Endothelial cell (in vitro differentiated cells): ENCODE results near the gene TJP1. TPM values are rescaled to one million over a fixed set of nuclear protein-coding genes. Genes with fewer than 3 reads are reported as not detected.

Source experiments
- DNase-seq: peaks from one replicate; pipeline ENCODE4 v3.0.0; 2021; ENCODE audit warnings: low spot score
- H3K27ac Mint-ChIP-seq: one replicate; pipeline ENCODE4 v1.8.0; 2021; ENCODE audit warnings: mixed read lengths, inconsistent platforms; ENCODE audit not compliant: unreplicated experiment
- H3K27me3 Mint-ChIP-seq: one replicate; pipeline ENCODE4 v1.8.0; 2021; ENCODE audit warnings: mild to moderate bottlenecking, moderate library complexity, mixed read lengths, inconsistent platforms; ENCODE audit not compliant: unreplicated experiment
- H3K36me3 Mint-ChIP-seq: one replicate; pipeline ENCODE4 v1.8.0; 2021; ENCODE audit warnings: mild to moderate bottlenecking, low read depth, mixed read lengths, inconsistent platforms; ENCODE audit not compliant: unreplicated experiment
- H3K4me1 Mint-ChIP-seq: one replicate; pipeline ENCODE4 v1.8.0; 2021; ENCODE audit warnings: mild to moderate bottlenecking, mixed read lengths, inconsistent platforms; ENCODE audit not compliant: unreplicated experiment
- H3K4me3 Mint-ChIP-seq: one replicate; pipeline ENCODE4 v1.8.0; 2021; ENCODE audit warnings: mild to moderate bottlenecking, mixed read lengths, inconsistent platforms; ENCODE audit not compliant: unreplicated experiment
- H3K9me3 Mint-ChIP-seq: one replicate; pipeline ENCODE4 v1.8.0; 2021; ENCODE audit warnings: mixed read lengths, inconsistent platforms; ENCODE audit not compliant: unreplicated experiment
- total RNA-seq: library from RNA; stranded (reverse); fragmentation: NEBNext Ultra II Directional; extraction: Animal tissue kit (Norgen Biotek cat#: 25700); gene quantifications from one replicate; pipeline ENCODE4 v1.2.1, GENCODE V29; 2021; ENCODE audit not compliant: unreplicated experiment
- TF ChIP-seq, protein P1 (sequence below): fragments of 200-600 bp; sonication (generic); IDR thresholded peaks from one replicate; pipeline ENCODE4 v1.5.0; 2021; ENCODE audit warnings: antibody characterized with exemption; ENCODE audit not compliant: unreplicated experiment

The TJP1 gene
- total RNA-seq, 1 donor from 2014 or later, result 473 TPM

DNA sequence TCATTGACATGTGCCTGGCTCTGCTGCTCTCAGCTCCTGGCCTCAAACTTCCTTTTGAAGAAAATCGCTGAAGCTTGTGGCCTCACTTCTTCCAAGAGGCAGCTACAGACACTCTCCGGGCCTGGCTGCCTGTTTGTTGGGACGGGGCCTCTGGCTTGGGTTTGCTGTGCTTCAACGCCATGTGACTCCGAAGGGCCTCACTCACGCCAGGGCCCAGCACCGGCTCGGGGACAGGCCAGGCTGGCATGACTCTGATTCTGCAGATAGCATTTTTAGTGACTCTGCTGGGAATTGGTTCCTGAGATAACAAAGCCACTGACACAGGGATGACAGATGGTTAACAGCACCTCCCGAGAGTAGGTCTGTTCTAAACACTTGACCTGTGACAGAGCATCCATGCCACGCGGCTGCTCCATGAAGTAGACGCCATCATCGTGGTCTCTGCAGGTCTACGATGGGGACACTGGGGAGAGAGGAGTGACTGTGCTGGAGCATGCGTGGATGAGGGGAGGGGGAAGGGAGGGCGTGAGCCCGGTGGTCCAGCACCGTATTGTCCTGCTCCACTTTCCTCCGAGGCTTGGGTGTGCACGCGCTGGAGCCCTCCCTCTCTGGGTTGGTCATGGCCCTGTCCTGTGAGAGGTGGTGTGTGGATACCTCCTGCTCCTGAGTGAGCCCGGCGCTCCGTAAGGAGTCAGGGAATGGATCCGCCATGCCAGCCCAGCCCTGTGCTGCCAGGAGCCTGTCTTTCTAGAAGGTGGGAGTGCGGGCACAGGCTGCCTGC lies 133.6 kb downstream of the TJP1 start:
- peaks cover 2% of the 10 kb centered on the region for H3K27me3 Mint-ChIP-seq
- no peak overlapping the region for H3K4me3 Mint-ChIP-seq
- peaks cover 27% of the 10 kb centered on the region for H3K4me1 Mint-ChIP-seq
- H3K27ac Mint-ChIP-seq, result no peak overlapping the region
- no peaks in the 10 kb centered on the region for H3K9me3 Mint-ChIP-seq
- TF ChIP-seq, protein P1, sequence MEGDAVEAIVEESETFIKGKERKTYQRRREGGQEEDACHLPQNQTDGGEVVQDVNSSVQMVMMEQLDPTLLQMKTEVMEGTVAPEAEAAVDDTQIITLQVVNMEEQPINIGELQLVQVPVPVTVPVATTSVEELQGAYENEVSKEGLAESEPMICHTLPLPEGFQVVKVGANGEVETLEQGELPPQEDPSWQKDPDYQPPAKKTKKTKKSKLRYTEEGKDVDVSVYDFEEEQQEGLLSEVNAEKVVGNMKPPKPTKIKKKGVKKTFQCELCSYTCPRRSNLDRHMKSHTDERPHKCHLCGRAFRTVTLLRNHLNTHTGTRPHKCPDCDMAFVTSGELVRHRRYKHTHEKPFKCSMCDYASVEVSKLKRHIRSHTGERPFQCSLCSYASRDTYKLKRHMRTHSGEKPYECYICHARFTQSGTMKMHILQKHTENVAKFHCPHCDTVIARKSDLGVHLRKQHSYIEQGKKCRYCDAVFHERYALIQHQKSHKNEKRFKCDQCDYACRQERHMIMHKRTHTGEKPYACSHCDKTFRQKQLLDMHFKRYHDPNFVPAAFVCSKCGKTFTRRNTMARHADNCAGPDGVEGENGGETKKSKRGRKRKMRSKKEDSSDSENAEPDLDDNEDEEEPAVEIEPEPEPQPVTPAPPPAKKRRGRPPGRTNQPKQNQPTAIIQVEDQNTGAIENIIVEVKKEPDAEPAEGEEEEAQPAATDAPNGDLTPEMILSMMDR, result no peak
- peaks cover 6% of the 10 kb centered on the region for H3K36me3 Mint-ChIP-seq
- DNase-seq, result no peak

DNA sequence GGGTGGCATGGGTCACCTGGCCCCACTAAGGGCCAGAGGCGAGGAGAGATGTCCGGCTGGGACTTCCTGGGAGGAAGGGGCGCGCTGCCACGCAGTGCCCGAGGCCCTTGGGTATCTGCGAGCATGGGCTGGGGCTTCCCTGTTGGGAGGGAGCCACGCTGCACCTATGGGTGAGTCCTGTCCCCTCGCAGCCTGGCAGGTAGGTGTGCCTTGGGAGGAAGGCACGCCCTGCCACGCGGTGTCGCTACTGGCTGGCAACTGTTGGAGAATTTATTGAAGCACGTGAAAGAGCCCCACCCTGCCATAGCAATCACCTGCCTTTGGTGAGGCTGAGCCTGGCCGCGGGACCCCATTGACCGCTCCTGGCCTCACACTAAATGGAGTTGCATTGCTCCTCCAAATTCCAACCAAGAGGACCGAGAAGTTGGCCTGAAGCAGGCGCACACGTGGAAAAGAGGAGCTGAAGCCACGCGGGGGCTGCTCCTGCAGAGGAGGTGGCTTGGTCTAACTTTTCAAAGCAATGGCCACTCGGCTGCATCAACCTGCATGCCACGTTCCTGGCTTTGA lies 134.2 kb downstream of the TJP1 start:
- TF ChIP-seq, protein P1, result no peak
- Mint-ChIP-seq H3K36me3 (peaks cover 9% of the 10 kb centered on the region), H3K4me1 (peaks cover 21% of the 10 kb centered on the region), H3K4me3 (no peak overlapping the region), H3K9me3 (no peaks in the 10 kb centered on the region), H3K27me3 (peaks cover 2% of the 10 kb centered on the region), H3K27ac (no peak overlapping the region)
- DNase-seq, result no peak

DNA sequence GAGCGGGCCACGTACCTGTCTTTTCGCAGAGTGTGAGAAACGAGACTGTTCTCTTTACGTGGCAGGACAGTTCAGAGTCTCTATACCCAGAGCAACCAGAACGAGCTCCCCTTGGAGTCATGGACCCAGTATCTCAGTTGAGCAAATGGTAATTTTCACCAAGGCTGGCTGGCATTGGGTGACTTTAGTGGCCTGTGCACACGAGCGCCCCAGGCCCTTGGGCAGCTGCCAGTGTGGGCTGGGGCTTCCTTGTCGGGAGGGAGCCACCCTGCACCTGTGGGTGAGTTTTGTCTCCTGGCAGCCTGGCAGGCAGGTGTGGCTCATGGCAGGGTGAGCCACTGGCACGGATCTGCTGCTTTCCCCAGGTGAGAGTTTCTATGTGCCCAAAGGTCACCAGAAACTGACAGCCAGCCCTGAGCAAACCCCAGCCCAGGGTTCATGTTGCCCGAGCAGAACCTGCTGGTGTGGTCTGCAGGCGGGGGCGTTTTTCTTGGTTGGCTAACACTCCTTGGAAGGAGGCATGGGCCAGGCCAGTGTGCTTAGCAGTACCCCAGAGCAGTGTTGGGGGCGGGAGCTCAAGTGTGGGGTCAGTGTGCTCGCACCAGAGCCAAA lies 135.0 kb downstream of the TJP1 start:
- H3K4me3 Mint-ChIP-seq, result no peak overlapping the region
- peaks cover 16% of the 10 kb centered on the region for H3K4me1 Mint-ChIP-seq
- peaks cover 13% of the 10 kb centered on the region for H3K36me3 Mint-ChIP-seq
- DNase-seq, result no peak
- H3K9me3 Mint-ChIP-seq, result no peaks in the 10 kb centered on the region
- TF ChIP-seq, protein P1, result no peak
- no peak overlapping the region for H3K27ac Mint-ChIP-seq
- peaks cover 3% of the 10 kb centered on the region for H3K27me3 Mint-ChIP-seq

DNA sequence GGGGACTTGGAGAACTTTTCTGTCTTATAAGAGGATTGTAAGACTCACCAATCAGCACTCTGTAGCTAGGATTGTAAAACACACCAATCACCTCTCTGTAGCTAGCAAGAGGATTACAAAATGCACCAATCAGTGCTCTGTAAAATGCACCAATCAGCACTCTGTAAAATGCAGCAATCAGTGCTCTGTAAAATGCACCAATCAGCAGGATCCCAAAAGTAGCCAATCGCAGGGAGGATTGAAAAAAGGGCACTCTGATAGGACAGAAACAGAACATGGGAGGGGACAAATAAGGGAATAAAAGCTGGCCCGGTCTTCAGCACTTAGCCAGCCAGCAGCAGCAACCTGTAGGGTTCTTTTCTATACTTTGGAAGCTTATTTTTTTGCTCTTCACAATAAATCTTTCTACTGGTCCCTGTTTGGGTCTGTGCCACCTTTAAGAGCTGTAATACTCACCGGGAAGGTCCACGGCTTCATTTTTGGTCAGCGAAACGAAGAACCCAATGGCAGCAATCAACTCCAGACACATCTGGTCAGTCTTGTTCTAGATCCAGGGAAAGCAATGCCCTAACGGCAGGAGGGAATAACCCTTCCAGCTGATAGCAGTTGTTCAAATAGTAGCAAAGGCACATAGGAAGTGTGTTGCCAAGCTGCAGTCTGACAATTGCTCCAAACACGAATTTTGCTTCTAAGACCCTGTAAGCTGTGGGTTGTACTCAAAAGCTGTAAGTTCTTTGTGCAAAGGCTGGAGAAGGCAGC lies 135.6 kb downstream of the TJP1 start:
- TF ChIP-seq, protein P1, result no peak
- Mint-ChIP-seq H3K27ac (peak overlapping the region; percentile 36), H3K4me3 (peak overlapping the region; percentile 59)

More for the DNA sequence above, 135.6 kb downstream of the TJP1 start:
- H3K27me3 Mint-ChIP-seq, result peaks cover 3% of the 10 kb centered on the region
- H3K4me1 Mint-ChIP-seq, result peaks cover 19% of the 10 kb centered on the region
- DNase-seq, result no peak
- peaks cover 13% of the 10 kb centered on the region for H3K36me3 Mint-ChIP-seq
- H3K9me3 Mint-ChIP-seq, result no peaks in the 10 kb centered on the region
